HL-60 (cell line): ENCODE measurements around the gene ZNF345.

Experiments used
- DNase-seq, 2 experiments: peaks; one replicate each; pipeline ENCODE4 v3.0.0-alpha.2; 2010 to 2020; ENCODE audit warnings: low read depth in 1 of 2, low spot score in 1 of 2
- H3K27ac ChIP-seq: fragments of 250-450 bp; sonication (Bioruptor Pico); replicated peaks from 2 replicates; pipeline ENCODE4 v1.5.1; 2020; ENCODE audit warnings: mild to moderate bottlenecking, moderate library complexity
- H3K27me3 ChIP-seq: fragments of 250-450 bp; sonication (Bioruptor Pico); 2 replicates; pipeline ENCODE4 v1.5.1; 2021; ENCODE audit warnings: mild to moderate bottlenecking, moderate library complexity; ENCODE audit not compliant: insufficient read depth, poor library complexity, severe bottlenecking
- H3K4me3 ChIP-seq: replicated peaks from 2 replicates; pipeline ENCODE4 v1.5.1; 2011; ENCODE audit warnings: mild to moderate bottlenecking, control low read depth, low read length; ENCODE audit not compliant: insufficient read depth
- CTCF ChIP-seq: IDR thresholded peaks from one replicate; pipeline ENCODE4 v1.5.1; 2011; ENCODE audit warnings: low read length, control low read depth, inconsistent platforms; ENCODE audit not compliant: insufficient read depth
- GABPA ChIP-seq: IDR thresholded peaks from 2 replicates; pipeline ENCODE4 v1.6.1; 2012; ENCODE audit warnings: low read depth
- POLR2AphosphoS5 ChIP-seq: IDR thresholded peaks from 2 replicates; pipeline ENCODE4 v1.6.1; 2012; ENCODE audit warnings: low read depth
- SPI1 ChIP-seq: IDR thresholded peaks from 2 replicates; pipeline ENCODE4 v1.6.1; 2012; ENCODE audit warnings: low read depth, mild to moderate bottlenecking, borderline replicate concordance
- TF ChIP-seq, protein P1 (sequence below): IDR thresholded peaks from 2 replicates; pipeline ENCODE4 v1.6.1; 2012; ENCODE audit warnings: low read depth; ENCODE audit not compliant: insufficient replicate concordance

ZNF345 gene

GRCh38 chr19:36819130-36819630, 31.5 kb upstream of the ZNF345 start:
- Histone ChIP-seq H3K4me3 (no peak overlapping the region), H3K27ac (no peak overlapping the region), H3K27me3 (no peaks in the 10 kb centered on the region)
- TF ChIP-seq POLR2AphosphoS5 (no peak), CTCF (no peak), SPI1 (no peak), GABPA (no peak)
- TF ChIP-seq, protein P1, sequence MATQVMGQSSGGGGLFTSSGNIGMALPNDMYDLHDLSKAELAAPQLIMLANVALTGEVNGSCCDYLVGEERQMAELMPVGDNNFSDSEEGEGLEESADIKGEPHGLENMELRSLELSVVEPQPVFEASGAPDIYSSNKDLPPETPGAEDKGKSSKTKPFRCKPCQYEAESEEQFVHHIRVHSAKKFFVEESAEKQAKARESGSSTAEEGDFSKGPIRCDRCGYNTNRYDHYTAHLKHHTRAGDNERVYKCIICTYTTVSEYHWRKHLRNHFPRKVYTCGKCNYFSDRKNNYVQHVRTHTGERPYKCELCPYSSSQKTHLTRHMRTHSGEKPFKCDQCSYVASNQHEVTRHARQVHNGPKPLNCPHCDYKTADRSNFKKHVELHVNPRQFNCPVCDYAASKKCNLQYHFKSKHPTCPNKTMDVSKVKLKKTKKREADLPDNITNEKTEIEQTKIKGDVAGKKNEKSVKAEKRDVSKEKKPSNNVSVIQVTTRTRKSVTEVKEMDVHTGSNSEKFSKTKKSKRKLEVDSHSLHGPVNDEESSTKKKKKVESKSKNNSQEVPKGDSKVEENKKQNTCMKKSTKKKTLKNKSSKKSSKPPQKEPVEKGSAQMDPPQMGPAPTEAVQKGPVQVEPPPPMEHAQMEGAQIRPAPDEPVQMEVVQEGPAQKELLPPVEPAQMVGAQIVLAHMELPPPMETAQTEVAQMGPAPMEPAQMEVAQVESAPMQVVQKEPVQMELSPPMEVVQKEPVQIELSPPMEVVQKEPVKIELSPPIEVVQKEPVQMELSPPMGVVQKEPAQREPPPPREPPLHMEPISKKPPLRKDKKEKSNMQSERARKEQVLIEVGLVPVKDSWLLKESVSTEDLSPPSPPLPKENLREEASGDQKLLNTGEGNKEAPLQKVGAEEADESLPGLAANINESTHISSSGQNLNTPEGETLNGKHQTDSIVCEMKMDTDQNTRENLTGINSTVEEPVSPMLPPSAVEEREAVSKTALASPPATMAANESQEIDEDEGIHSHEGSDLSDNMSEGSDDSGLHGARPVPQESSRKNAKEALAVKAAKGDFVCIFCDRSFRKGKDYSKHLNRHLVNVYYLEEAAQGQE = no peak
- no peak for DNase-seq

DNA sequence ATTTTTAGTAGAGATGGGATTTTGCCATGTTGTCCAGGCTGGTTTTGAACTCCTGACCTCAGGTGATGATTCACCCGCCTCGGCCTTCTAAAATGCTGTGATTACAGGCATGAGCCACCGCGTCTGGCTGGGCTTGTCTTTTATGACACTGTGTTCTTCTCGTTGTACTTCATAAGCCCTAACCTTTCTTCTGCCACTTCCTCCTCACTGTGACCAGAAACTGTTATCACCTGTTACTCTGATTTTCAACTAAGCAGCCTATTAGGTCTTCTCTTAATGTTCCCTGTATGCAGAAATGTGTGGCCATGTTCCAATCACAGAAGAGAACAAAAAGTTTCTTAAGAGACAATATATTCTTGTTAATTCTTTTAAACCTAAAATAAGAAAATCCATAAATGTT, 28.9 kb upstream of the ZNF345 start:
- Histone ChIP-seq H3K27ac (no peak overlapping the region), H3K27me3 (no peaks in the 10 kb centered on the region)
- no peak for TF ChIP-seq SPI1
- TF ChIP-seq POLR2AphosphoS5 = no peak
- TF ChIP-seq CTCF = no peak
- TF ChIP-seq, protein P1 = no peak
- TF ChIP-seq GABPA = no peak

DNA sequence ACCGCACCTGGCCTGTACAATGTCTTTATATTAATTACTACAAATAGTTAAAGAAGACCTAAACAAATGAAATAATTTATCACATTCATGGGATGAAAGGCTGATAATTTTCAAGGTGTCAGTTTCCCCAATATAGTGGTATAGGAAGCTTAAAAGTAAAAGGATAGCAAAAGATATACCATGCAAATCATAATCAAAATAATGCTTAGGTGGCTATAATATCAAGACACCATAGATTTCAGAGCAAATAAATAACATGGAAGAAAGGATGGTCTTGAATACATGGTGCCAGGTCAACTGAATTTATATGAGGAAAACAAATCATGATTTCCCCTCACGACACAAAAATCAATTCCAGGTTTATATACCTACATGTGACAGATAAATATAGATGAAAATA, 17.2 kb upstream of the ZNF345 start:
- Histone ChIP-seq H3K4me3 (no peak overlapping the region), H3K27me3 (no peaks in the 10 kb centered on the region), H3K27ac (no peak overlapping the region)
- TF ChIP-seq, protein P1 = no peak
- TF ChIP-seq GABPA (no peak), SPI1 (no peak), CTCF (no peak), POLR2AphosphoS5 (no peak)
- DNase-seq = no peak

More for the DNA sequence above, 28.9 kb upstream of the ZNF345 start:
- DNase-seq = no peak
- H3K4me3 ChIP-seq = no peak overlapping the region
